GM12892 (cell line): ENCODE results near the gene MRPL20.

Experiments
- POLR2A ChIP-seq: IDR thresholded peaks from 2 replicates; pipeline ENCODE4 v1.6.1; 2011; ENCODE audit warnings: low read depth, low read length, control low read depth
- POLR2AphosphoS5 ChIP-seq: IDR thresholded peaks from 2 replicates; pipeline ENCODE4 v1.6.1; 2011; ENCODE audit warnings: low read depth, low read length, control low read depth
- TAF1 ChIP-seq: IDR thresholded peaks from 2 replicates; pipeline ENCODE4 v1.6.1; 2011; ENCODE audit warnings: low read depth, mild to moderate bottlenecking, control low read depth, low read length, borderline replicate concordance

DNA sequence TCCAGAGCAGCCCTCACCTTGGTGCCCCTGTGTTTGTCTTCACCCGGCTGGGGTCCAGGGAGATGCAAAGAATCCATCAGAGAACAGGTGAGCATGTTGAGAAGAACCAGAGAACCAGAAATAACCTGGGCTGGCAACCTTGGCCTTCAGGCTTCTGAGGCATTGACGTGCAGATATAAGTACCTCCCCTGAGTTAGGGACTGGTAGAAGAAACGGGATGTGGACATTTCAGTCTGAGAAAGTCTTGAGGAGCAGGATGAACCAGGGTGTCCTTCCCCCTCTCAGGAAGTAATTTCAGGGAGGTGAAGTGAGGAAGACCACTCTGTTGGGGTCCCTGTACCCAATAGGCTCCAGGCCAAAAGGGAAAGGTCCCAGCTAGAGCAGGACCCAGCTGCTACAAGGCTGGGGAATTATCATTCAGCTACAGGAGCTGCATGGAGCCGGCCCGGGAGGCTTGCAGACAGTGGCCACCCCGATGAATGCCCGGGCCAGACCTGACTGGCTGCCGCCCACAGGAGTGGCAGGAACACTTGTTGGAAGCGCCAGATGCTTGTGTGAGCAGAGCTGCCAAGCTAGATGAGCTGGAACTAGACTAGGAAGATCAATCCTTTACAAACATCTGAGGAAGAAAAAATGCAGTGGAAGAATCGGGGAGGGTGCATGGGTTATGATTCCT lies 30.4 kb downstream of the MRPL20 start:
- no peak for TF ChIP-seq POLR2AphosphoS5
- TF ChIP-seq POLR2A = no peak
- no peak for TF ChIP-seq TAF1
